SK-N-MC (cell line): ENCODE results near the gene ATP5PF.

Experiments
- EZH2 ChIP-seq: fragments of 200-600 bp; sonication (generic); IDR thresholded peaks from one replicate; pipeline ENCODE4 v1.6.1; 2017; ENCODE audit warnings: antibody characterized with exemption
- POLR2AphosphoS5 ChIP-seq: IDR thresholded peaks from 2 replicates; pipeline ENCODE4 v1.6.1; 2012; ENCODE audit warnings: mild to moderate bottlenecking, low read depth, low read length, borderline replicate concordance

GRCh38 chr21:25688275-25689155 is 46.2 kb downstream of the ATP5PF start:
- TF ChIP-seq EZH2 (no peak), POLR2AphosphoS5 (no peak)
